Measurements from ENCODE around the gene SPC25. TPM values are rescaled to one million over a fixed set of nuclear protein-coding genes. Genes with fewer than 3 reads are reported as not detected.
"Not testable (repeated sequence)": the region's sequence is repeated elsewhere in the genome, so short reads cannot be mapped to it uniquely, and the experiment has no call there.

SPC25 gene
- total RNA-seq, 1 donor from 2014 or later = 0.35 TPM

DNA sequence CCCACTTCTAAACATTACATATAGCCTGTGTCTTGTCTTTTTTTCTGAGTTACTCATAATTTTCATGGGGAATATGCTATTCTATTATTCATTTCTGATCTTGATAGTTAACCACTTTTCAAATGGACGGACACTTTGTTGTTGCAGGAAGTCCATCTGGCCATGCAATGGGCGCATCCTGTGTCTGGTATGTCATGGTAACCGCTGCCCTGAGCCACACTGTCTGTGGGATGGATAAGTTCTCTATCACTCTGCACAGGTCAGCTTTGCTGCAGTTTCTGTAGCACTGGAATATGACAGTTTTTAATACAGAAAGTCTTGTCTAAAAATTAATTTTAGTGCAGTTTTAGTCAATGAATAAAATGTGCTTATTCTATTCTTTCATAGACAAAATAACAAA, 14.1 kb upstream of the SPC25 start:
- no peak for DNase-seq (ENCODE audit: low spot score)
- no peak for ATAC-seq

DNA sequence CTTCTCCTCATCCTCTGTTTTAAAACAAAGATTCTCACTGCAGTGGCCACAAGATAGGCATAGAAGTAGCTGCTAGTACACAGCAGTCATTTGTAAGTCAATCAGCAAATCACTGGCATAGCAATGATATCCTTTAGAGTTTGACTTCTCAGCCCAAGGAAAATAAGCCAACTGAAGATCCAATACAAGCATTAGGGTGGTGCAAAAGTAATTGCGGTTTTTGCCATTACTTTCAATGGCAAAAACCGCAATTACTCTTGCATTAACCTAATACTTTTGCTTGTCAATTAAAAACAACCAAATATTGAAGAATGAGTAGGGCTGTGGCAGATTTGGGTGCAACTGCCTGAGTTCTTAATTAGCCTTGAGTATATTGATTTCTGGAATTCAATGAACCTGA, 13.7 kb upstream of the SPC25 start:
- no peak for DNase-seq (ENCODE audit: low spot score)

DNA sequence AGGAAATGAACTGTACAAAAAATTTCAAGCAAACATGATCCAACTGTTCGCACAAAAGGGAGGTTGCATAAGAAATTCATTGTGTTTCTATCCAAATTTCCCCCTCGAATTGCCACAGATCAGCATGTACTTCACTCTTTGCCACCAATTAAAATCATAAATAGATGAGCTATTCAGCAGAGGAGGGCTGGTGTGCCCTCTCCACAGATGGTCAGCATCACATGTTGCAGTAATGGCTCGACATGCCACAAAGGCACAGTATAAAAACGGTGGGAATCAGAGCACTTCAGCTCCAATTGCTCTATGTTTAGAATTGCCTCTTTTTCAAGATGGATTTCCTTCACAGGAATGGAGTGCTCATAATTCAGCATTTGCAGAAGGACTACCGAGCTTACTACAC, 10.8 kb upstream of the SPC25 start, which contains the start of gene G6PC2:
Gene G6PC2 (plus strand): TSS at position 289 of the 400 bp plus-strand sequence. CDS start 41 bp downstream, at position 330.
- no peak for ATAC-seq
- no peak for DNase-seq (ENCODE audit: low spot score)

More for the DNA sequence above, 13.7 kb upstream of the SPC25 start:
- no peak for ATAC-seq

DNA sequence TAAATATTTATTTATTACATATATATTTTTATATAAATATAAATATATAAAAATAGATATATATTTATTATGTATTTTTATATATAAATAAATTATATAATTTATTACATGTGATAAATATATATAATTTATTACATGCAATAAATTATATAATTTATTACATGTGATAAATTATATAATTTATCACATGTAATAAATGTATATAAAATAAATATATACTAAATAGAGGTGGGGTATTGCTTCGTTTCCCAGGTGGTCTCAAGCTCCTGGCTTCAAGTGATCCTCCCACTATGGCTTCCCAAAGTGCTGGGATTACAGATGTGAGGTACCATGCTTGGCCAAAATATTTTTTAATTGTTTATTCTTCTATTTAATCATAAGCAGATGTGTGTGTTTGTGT, 7.2 kb upstream of the SPC25 start:
- DNase-seq (ENCODE audit: low spot score) (no peak), ATAC-seq (no peak)

DNA sequence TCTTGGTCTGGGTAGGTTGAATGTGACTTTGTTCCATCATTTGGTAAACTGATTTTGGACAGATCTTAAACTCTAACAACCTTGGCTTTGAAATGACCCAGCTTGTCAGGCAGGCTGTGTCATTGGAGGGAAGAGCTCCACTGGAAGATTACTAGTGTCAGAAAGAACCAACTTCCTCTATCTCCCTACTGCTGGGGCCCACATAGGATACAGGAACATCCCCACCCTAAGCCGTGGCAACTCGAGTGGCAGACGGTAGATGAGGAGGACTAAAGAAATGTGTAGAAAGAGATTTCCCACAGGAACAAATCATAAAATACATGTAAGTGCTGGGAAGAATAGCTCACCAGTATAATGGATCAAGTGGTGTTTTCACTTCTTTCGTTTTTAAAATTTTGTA, 6.6 kb upstream of the SPC25 start:
- no peak for ATAC-seq
- no peak for DNase-seq (ENCODE audit: low spot score)

DNA sequence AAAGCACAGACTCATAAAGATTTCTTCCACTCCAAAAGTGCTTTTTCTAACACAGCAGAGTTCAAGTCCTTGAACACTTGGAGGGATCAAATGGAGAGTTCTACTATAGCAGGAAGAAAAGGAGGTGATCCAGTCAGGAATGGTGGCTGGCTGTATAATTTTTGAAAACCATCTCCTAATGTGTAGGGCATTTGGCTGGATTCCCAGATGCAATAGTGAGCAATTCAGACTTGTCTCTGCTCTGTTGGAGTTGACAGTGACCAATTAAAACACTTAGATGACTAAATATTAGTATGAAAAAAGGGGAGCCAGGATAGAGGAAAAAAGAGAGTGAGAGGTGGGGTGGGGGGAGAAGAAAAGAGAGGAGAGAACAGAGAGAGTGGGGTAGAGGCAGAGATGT, 5.5 kb upstream of the SPC25 start:
- ATAC-seq (no peak), DNase-seq (ENCODE audit: low spot score) (no peak)

DNA sequence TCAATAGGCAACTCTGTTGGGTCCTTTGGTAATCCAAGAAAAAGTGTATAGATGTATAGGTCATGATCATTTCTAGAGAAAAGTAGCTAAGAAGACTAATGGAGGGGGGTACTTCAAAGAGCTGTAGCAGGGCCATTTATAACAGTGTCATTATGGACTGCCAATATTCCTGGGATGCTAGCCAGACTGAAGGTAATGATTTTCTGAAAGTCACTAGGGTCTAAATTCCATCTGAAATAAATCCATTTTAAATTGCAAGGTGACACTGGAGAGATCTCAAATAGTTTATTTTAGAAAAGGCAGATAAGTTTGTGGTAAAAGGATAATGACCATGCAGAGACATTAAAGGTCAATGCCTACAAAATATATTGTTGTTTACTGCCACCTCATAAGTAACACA, 4.5 kb upstream of the SPC25 start:
- ATAC-seq (peak; percentile 72), DNase-seq (ENCODE audit: low spot score) (no peak)

DNA sequence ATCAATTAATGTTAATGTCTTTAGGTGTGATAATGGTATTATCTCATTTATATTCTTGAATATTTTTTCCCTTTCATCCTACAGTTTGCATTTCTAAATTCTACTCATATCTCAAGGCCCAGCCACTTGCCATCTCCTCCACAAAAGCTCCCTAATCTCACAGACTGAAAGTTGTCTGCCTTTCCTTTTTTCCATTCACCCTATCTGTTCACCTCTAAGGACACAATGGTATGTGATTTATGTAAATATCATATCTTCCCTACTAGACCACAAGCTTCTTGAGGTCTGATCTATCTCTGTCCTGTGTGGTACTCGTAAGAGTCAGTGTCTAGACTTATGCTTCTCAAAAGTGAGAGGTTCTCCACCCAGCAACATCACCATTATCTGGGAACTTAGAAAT, 3.9 kb upstream of the SPC25 start:
- no peak for DNase-seq (ENCODE audit: low spot score)

DNA sequence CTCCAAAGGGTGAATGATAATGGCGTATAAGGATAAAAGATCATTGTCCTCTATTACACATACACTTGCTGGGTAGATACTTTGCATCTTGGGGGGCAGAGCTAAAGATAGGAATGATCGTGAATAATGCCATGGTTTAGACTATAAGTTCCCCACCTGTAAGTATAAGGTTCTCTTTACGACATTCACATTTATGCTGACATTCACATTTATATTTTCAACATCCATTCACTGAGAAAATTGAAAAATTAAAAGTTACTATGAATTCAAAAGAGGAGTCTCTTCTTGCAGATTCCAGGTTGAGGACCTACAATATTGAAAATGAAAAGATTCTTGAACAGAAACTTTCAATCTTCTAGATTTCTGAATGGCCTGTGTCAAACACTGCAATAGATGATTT, 2.1 kb upstream of the SPC25 start:
- ATAC-seq = no peak
- DNase-seq (ENCODE audit: low spot score) = no peak

More for the DNA sequence above, 3.9 kb upstream of the SPC25 start:
- no peak for ATAC-seq

DNA sequence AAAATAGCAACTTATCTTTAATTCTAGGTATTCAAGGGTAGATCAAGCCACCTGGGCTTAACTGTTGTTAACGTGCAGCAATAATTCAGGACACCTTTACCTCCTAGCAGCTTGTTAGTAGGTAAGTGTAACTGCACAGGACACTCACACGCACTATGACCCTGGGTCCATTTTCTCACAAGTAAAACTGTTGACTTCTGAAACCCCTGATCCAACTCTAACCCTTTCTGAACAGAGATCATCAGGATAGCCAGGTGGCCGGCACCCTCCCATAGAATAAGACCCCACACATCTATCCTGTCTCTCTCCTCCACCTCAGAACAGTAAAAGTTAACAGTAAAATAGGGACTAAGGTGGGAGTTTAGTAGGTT, 610 bp downstream of the SPC25 start:
- ATAC-seq (no peak), DNase-seq (ENCODE audit: low spot score) (no peak)

DNA sequence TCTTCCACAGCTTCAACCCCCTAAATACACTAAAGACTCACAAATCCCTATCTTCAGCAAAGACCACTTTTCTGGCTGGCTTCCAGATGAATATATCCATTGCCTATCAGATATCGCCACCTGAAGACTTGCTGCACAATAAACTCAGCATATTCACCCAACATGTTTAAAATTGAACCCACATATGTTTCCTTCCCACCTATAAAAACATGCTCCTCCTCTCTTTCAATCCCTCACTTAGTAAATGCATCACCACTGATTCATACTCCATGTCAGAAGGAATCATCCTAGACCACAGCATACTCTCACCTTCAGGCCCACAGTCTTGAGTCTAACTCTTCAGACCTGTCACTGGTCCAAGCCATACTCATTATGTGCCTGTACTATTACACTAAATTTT, 5.3 kb downstream of the SPC25 start:
- no peak for ATAC-seq
- DNase-seq (ENCODE audit: low spot score) = no peak

DNA sequence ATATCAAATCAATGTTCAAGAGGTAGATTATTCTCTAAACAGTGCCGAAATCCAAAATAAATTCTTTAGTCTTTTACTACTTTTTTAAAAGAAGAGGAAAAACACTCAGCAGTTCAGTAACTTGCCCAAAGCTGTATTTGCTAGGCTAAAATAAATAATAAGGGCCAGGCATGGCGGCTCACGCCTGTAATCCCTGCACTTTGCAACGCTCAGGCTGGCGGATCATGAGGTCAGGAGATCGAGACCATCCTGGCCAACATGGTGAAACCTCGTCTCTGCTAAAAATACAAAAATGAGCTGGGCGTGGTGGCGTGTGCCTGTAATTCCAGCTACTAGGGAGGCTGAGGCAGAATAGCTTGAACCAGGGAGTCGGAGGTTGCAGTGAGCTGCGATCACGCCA, 8.1 kb downstream of the SPC25 start:
- not testable (repeated sequence) for ATAC-seq; DNase-seq (ENCODE audit: low spot score)

DNA sequence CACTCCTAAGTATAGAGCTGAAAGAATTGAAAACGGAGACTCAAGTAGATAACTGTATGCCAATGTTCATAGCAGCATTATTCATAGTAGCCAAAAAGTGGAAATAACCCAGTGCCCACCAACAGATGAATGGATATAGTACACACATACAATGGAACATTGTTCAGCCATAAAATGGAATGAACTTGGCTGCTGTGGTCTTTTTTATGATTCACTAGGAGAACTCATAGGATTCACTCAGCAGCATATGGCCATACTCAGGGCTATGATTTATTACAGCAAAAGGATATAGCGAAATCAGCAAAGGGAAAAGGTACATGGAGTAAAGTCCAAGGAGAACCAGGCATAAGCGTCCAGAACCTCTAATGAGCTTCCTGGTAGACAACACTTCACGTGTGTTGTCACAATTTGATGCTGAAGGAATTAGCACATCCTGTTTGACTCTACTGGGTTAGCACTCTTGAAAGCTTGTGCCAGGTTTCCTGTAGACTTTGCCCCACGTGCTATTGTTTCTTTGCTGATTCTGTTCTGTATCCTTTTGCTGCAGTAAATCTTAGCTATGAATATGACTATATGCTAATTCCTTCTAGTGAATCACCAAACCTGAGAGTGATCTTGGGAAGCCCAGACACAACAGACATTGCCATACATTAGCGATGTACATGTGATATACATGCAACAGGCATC, 15.7 kb downstream of the SPC25 start:
- no peak for ATAC-seq
- DNase-seq (ENCODE audit: low spot score) = no peak

DNA sequence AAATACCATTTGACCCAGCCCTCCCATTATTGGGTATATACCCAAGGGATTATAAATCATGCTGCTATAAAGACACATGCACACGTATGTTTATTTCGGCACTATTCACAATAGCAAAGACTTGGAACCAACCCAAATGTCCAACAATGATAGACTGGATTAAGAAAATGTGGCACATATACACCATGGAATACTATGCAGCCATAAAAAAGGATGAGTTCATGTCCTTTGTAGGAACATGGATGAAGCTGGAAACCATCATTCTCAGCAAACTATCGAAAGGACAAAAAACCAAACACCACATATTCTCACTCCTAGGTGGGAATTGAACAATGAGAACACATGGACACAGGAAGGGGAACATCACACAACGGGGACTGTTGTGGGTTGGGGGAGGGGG, 19.4 kb downstream of the SPC25 start:
- not testable (repeated sequence) for ATAC-seq; DNase-seq (ENCODE audit: low spot score)

DNA sequence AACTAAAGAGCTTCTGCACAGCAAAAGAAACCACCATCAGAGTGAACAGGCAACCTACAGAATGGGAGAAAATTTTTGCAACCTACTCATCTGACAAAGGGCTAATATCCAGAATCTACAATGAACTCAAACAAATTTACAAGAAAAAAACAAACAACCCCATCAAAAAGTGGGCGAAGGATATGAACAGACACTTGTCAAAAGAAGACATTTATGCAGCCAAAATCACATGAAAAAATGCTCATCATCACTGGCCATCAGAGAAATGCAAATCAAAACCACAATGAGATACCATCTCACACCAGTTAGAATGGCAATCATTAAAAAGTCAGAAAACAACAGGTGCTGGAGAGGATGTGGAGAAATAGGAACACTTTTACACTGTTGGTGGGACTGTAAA, 19.9 kb downstream of the SPC25 start:
- not testable (repeated sequence) for DNase-seq (ENCODE audit: low spot score); ATAC-seq

DNA sequence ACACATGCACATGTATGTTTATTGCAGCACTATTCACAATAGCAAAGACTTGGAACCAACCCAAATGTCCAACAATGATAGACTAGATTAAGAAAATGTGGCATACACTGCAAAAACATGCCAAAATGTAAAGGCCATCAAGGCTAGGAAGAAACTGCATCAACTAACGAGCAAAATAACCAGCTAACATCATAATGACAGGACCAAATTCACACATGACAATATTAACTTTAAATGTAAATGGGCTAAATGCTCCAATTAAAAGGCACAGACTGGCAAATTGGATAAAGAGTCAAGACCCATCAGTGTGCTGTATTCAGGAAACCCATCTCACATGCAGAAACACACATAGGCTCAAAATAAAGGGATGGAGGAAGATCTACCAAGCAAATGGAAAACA, 23.1 kb downstream of the SPC25 start:
- not testable (repeated sequence) for ATAC-seq

DNA sequence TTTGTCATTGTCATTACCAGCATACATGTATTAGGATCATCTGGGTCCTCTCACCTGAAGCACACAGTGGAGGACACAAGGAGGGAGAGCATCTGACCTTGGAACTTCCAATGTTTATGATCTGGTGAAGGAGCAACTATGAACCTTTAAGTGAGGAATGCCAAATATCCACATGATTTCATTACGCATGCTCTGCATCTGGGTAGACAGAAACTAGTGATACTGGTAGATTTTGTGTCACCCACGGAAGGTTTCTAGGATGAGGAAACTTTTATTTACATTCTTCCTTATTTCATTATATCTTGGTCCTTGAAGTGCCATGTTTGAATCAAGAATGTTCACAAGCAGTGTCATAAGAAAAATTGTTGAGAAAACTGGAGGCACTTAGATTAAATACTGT, 32.1 kb downstream of the SPC25 start:
- DNase-seq (ENCODE audit: low spot score) (no peak), ATAC-seq (no peak)

More for the DNA sequence above, 23.1 kb downstream of the SPC25 start:
- not testable (repeated sequence) for DNase-seq (ENCODE audit: low spot score)

DNA sequence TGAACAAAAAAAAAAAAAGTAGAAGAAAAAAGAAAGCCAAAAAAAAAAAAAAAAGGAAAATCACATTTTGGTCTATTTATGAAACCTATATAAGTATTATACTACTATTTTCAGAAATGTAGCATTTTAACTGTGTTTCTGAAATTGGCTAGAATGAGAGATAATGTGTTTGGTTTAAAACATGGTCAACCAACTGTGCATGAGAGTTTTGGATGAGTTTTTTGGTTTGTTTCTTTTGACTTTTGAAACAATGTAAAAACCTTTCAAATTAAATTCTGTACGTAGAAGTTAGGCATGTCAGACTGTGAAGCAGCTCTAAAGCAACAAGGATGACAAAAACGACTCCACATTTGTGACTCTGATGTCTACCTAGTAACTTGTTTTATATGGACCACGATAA, 34.6 kb downstream of the SPC25 start:
- no peak for ATAC-seq
- DNase-seq (ENCODE audit: low spot score) = no peak

DNA sequence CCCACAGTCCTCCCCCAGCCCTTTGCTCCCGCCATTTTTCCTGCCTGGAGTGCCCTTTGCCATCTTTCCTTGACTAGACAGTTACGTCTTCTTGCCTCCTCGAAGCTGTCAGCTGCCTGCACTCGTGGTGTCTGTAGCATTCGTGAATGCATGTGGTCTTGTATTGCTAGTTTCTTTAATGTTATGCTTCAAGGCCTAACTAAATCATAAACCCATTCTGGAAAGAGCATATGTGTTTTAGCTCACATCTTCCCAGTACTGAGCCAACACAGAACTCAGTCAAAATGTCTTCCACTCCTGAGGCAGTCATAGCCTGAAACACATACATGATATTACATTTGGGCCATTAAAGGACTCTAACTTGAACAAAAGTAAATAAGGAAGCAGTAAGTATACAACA, 35.6 kb downstream of the SPC25 start:
- no peak for DNase-seq (ENCODE audit: low spot score)
- ATAC-seq = no peak

DNA sequence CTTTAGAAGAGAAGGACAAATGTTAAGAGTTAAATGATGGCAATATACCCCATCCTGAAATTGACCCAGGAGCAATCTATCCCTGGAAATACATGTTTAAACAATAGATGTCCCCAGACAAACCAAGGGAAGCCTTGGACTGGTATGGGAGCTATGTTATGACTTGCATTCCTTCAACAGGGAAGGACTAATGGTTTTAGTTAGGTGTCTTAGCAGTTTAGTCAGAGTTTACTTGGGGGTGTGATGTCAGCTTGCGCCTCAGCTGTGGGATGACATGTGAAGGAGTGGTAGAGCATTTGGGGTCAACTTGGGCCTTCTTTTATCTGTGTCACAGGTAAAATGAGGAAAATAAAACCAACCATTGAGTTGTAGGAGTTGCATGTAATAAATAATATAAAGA, 36.8 kb downstream of the SPC25 start:
- no peak for DNase-seq (ENCODE audit: low spot score)
- ATAC-seq = no peak

DNA sequence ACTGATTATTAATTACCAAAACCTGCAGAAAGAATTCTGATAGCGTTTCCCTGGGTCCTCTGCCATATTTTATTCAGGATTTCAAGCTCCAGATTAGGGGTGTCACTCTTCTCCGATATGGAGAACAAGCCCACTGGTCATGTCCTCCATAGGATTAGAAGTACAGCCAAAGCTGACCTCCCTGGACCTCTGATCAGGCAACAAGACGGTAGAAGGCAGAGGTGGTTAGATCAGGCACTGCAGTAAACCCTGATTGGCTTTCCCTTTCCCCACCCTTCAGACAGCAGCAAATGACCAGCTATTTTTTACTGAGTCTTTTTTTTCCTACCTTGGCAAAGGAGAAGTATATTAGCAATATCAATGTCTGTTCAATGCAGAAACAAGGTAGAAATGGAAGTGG, 37.7 kb downstream of the SPC25 start:
- ATAC-seq (no peak), DNase-seq (ENCODE audit: low spot score) (no peak)

DNA sequence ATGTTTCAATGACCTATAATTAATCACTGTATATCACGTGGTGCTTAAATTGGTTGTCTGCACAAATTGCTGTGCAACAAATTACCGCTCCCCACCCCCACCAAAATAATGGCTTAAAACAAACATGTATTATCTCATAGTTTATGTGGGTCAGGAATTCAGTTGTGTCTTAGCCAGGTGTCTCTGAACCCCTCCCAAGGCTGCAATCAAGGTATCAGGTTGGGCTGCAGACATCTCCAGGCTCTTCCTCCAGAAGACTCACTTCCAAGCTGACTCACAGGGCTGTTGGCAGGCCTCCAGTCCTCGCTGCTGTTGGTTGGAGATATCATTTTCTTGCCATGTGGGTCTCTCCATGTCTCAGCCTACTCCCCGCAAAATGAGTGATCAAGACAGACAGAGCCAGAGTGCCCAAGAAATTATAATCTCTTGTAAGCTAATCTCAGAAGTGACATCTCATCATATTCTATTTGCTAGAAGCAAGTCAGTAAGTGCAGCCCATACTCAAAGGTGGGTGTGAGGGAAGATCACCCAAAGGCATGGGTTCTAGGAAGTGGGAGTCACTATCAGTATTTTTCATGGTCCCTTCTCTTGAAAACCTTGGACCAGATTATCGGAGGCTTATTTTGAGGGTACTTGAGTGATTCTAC, 38.4 kb downstream of the SPC25 start:
- DNase-seq (ENCODE audit: low spot score) (no peak), ATAC-seq (no peak)

DNA sequence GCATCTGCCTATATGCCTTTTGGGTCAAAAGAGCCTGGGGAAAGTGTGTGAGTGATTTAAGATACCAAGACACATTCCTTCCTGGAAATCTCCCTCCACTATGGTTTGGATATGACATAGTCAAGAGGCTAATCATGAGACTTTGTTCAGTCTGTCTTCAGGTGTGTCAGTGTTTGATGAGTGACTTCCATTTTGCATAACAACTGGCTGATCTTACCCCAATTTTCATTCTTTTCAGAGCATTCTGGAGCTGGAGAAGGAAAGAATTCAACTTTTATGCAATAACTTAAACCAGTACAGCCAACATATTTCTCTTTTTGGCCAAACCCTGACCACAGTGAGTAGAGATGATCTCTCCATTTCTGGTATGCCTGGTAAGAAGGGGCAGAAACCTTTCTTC, 39.4 kb downstream of the SPC25 start:
- ATAC-seq (no peak), DNase-seq (ENCODE audit: low spot score) (no peak)
